GM12864 (cell line): ENCODE results near the gene CREBL2.

Experiments
- DNase-seq: peaks from one replicate; pipeline ENCODE4 v3.0.0-alpha.2; 2011; ENCODE audit warnings: low read depth
- H3K4me3 ChIP-seq: 2 replicates; pipeline ENCODE4 v1.5.1; 2011; ENCODE audit warnings: mild to moderate bottlenecking, low read depth, low read length, control low read depth
- CTCF ChIP-seq: IDR thresholded peaks from 2 replicates; pipeline ENCODE4 v1.5.1; 2011; ENCODE audit warnings: low read depth, mild to moderate bottlenecking, moderate library complexity, low read length, control low read depth, inconsistent platforms; ENCODE audit errors: missing control alignments

CREBL2 gene

DNA sequence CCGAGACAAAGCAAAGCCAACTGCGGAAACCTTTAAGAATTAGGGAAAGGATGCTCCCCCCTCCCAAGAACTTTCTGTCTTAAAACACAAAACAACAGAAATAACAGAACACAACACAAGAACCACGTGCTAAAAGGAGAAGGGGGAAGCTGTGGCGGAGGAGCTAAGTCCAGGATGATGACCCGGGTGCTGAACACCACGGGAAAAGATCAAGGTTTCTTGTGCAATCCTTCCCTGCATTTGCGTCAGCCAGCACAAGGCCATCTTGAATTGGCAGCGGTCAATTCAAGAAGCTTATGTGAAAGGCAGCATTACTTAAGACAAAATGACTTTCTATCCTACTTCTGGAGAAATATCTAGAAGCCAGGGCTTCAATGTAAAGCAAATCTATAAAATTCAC, 11.0 kb upstream of the CREBL2 start:
- no peak overlapping the region for H3K4me3 ChIP-seq
- no peak for DNase-seq
- no peak for TF ChIP-seq CTCF

DNA sequence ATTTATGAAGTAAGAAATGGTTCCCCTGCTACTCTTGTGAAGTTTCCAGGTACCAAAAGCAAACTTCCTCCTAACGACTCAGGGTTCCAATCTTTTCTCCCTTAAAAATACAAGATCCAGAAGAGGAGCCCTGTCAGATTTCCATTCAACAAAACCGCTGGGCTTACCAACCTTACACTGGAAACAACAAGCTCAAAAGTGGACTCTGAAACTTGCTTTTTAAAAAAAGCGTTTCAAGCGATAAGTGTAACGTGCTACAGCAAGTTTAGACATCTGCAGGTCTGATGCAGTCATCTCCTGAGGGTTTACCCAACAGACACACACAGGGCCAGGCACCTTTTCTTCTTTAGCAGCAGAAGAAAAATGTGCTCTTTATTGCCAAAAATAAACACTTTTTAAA, 6.9 kb upstream of the CREBL2 start:
- no peak for TF ChIP-seq CTCF
- H3K4me3 ChIP-seq, result no peak overlapping the region
- DNase-seq, result no peak

GRCh38 chr12:12606781-12607589, 4.7 kb upstream of the CREBL2 start:
- no peak overlapping the region for H3K4me3 ChIP-seq
- no peak for TF ChIP-seq CTCF
- DNase-seq, result no peak

- peak; percentile 40 for TF ChIP-seq CTCF
- H3K4me3 ChIP-seq, result no peak overlapping the region
- no peak for DNase-seq
These were observed 3.1 kb upstream of the CREBL2 start for GRCh38 chr12:12608557-12608957.

- no peak for DNase-seq
- H3K4me3 ChIP-seq, result no peak overlapping the region
- no peak for TF ChIP-seq CTCF
These were observed 2.0 kb upstream of the CREBL2 start for GRCh38 chr12:12609692-12610091.

- no peak for DNase-seq
- no peak overlapping the region; the same call in 1 of the 2 replicates for H3K4me3 ChIP-seq
- TF ChIP-seq CTCF, result no peak
These were observed 965 bp upstream of the CREBL2 start for GRCh38 chr12:12610711-12611110.

DNA sequence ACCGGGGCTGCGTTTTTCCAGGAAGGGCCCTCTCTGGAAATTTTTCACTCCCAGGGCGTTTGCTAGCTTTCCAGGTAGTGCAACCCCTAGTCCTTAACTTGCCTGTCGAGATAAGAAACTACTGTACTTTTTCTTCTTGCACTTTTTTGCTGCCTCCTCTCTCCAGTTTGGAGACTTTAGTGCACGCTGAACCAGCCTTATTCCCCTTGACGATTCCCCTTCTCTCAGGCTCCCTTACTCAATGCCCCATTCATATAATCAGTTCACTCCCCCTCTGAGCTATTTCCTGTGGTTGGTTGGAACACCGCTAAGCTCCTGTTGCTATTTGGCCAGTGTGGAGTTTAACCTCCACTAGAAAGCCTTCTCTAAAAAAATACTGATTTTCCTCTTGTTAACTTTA, 682 bp downstream of the CREBL2 start:
- TF ChIP-seq CTCF, result no peak
- DNase-seq, result no peak
- peak overlapping the region; percentile 51 for H3K4me3 ChIP-seq
